K562 (cell line): Measurements from ENCODE around the gene PLA1A. TPM values are rescaled to one million over a fixed set of nuclear protein-coding genes. Genes with fewer than 3 reads are reported as not detected.
A peak's percentile ranks its signal among the peaks of the same experiment; 100 is the strongest.

Source experiments
- ARNT ChIP-seq, 2 experiments: fragments of 450-650 bp; IDR thresholded peaks; 2 replicates each; pipeline ENCODE4 v1.6.1; 2016; ENCODE audit warnings: mild to moderate bottlenecking in 1 of 2
- ATF7 ChIP-seq: fragments of 450-650 bp; IDR thresholded peaks from 2 replicates; pipeline ENCODE4 v1.7.1; 2014; ENCODE audit warnings: mild to moderate bottlenecking, moderate library complexity
- GABPB2 ChIP-seq: fragments of 250-450 bp; sonication (Bioruptor Pico); conservative IDR thresholded peaks from 2 replicates; pipeline ENCODE4 v1.5.1; 2021; ENCODE audit warnings: mild to moderate bottlenecking
- HBP1 ChIP-seq: fragments of 450-650 bp; formaldehyde crosslinking; IDR thresholded peaks from 2 replicates; pipeline ENCODE4 v1.4.0; 2022; ENCODE audit warnings: missing genetic modification characterization
- HDAC3 ChIP-seq: fragments of 450-650 bp; IDR thresholded peaks from 2 replicates; pipeline ENCODE4 v1.6.1; 2018; ENCODE audit warnings: borderline replicate concordance, mild to moderate bottlenecking, moderate library complexity; ENCODE audit not compliant: partially characterized antibody
- HNRNPH1 ChIP-seq: fragments of 200-400 bp; formaldehyde crosslinking; optimal IDR thresholded peaks from 2 replicates; pipeline ENCODE3; 2017; ENCODE audit warnings: low read depth, mild to moderate bottlenecking, low read length, moderate library complexity
- MLLT1 ChIP-seq, 2 experiments: fragments of 450-650 bp; IDR thresholded peaks; 2 replicates each; pipeline ENCODE4 v1.6.1; 2016
- NCOA2 ChIP-seq, 2 experiments: fragments of 450-650 bp; IDR thresholded peaks; 2 replicates each; pipeline ENCODE4 v1.6.1; 2018; ENCODE audit warnings: mild to moderate bottlenecking in 2 of 2, moderate library complexity in 1 of 2; ENCODE audit not compliant: partially characterized antibody in 2 of 2
- NUFIP1 ChIP-seq: fragments of 450-650 bp; IDR thresholded peaks from 2 replicates; pipeline ENCODE4 v1.6.1; 2018; ENCODE audit not compliant: partially characterized antibody
- PHF20 ChIP-seq: fragments of 450-650 bp; IDR thresholded peaks from 2 replicates; pipeline ENCODE4 v1.6.1; 2018; ENCODE audit not compliant: partially characterized antibody
- POLR2AphosphoS5 ChIP-seq: IDR thresholded peaks from 2 replicates; pipeline ENCODE4 v1.6.1; 2011; ENCODE audit warnings: mild to moderate bottlenecking, low read depth, low read length, moderate library complexity; ENCODE audit not compliant: control insufficient read depth, insufficient read depth
- RBM22 ChIP-seq: fragments of 200-400 bp; formaldehyde crosslinking; IDR thresholded peaks from 2 replicates; pipeline ENCODE4 v1.6.1; 2018; ENCODE audit warnings: low read length, low read depth; ENCODE audit not compliant: poor library complexity, severe bottlenecking
- RHOXF2B ChIP-seq: fragments of 250-450 bp; sonication (Bioruptor Pico); conservative IDR thresholded peaks from 2 replicates; pipeline ENCODE4 v1.5.1; 2021
- SETDB1 ChIP-seq: IDR thresholded peaks from one replicate; pipeline ENCODE4 v1.6.1; 2012; ENCODE audit warnings: low read length, control low read depth, inconsistent platforms
- SIX5 ChIP-seq, 2 experiments: IDR thresholded peaks; 2 replicates each; pipeline ENCODE4 v1.6.1; 2011; ENCODE audit warnings: low read length in 2 of 2, borderline replicate concordance in 1 of 2, low read depth in 1 of 2, mild to moderate bottlenecking in 1 of 2, moderate library complexity in 1 of 2; ENCODE audit not compliant: insufficient read depth in 1 of 2
- STAG1 ChIP-seq: sonication (generic); formaldehyde crosslinking; IDR thresholded peaks from 2 replicates; pipeline ENCODE4 v1.5.0; 2020; ENCODE audit warnings: missing genetic modification reagents, borderline replicate concordance
- TFE3 ChIP-seq: fragments of 450-650 bp; formaldehyde crosslinking; IDR thresholded peaks from 2 replicates; pipeline ENCODE4 v1.4.0; 2020; ENCODE audit warnings: mild to moderate bottlenecking, mixed read lengths
- U2AF2 ChIP-seq: fragments of 200-400 bp; formaldehyde crosslinking; optimal IDR thresholded peaks from 2 replicates; pipeline ENCODE3; 2017; ENCODE audit warnings: low read depth, mild to moderate bottlenecking, low read length
- ZBTB43 ChIP-seq: sonication (generic); formaldehyde crosslinking; IDR thresholded peaks from 2 replicates; pipeline ENCODE4 v1.8.0; 2023; ENCODE audit warnings: mild to moderate bottlenecking, missing genetic modification reagents
- ZNF174 ChIP-seq: fragments of 250-450 bp; sonication (Bioruptor Pico); IDR thresholded peaks from 2 replicates; pipeline ENCODE4 v1.4.0; 2020; ENCODE audit warnings: mild to moderate bottlenecking
- ZNF23 ChIP-seq: fragments of 250-450 bp; sonication (Bioruptor Pico); IDR thresholded peaks from 2 replicates; pipeline ENCODE4 v1.4.0; 2020; ENCODE audit warnings: mild to moderate bottlenecking
- ZNF282 ChIP-seq: sonication (generic); formaldehyde crosslinking; IDR thresholded peaks from 2 replicates; pipeline ENCODE4 v1.8.1; 2023; ENCODE audit warnings: missing genetic modification reagents
- ZNF696 ChIP-seq: fragments of 250-450 bp; sonication (Bioruptor Pico); conservative IDR thresholded peaks from 2 replicates; pipeline ENCODE4 v1.4.0; 2020; ENCODE audit warnings: mild to moderate bottlenecking, moderate library complexity
- ZSCAN32 ChIP-seq: fragments of 450-650 bp; formaldehyde crosslinking; IDR thresholded peaks from 2 replicates; pipeline ENCODE4 v1.4.0; 2020; ENCODE audit warnings: mild to moderate bottlenecking, moderate library complexity
- polyA plus RNA-seq, 8 experiments: library from polyadenylated mRNA; depleted of rRNA in 4 of 8; stranded (reverse) in 5 of 8; unstranded in 3 of 8; fragments of >200 nt; fragmentation: Nextera tagmentation in 2 of 8; fragmentation: Illumina TruSeq in 1 of 8; extraction: Ambion mirVana in 2 of 8; extraction: Trizol in 1 of 8; gene quantifications; 2 replicates each; pipeline versions ENCODE4 v1.2.1 to v1.2.3, GENCODE V29; 2011 to 2014; ENCODE audit warnings: inconsistent platforms in 1 of 8, missing spikeins in 1 of 8
- total RNA-seq, 7 experiments: library from RNA; depleted of rRNA in 6 of 7; stranded (reverse); fragments of >200 nt in 6 of 7; fragmentation: Illumina TruSeq in 2 of 7; extraction: Trizol in 2 of 7; gene quantifications; 2 replicates each; pipeline versions ENCODE4 v1.2.1 to v1.2.3, GENCODE V29; 2011 to 2021; ENCODE audit warnings: low replicate concordance in 1 of 7

PLA1A gene
- total and polyA plus RNA-seq, 9 of the 15 experiments (the other 6 are each of a cell fraction or from before 2014, with no cell fraction given): not detected

DNA sequence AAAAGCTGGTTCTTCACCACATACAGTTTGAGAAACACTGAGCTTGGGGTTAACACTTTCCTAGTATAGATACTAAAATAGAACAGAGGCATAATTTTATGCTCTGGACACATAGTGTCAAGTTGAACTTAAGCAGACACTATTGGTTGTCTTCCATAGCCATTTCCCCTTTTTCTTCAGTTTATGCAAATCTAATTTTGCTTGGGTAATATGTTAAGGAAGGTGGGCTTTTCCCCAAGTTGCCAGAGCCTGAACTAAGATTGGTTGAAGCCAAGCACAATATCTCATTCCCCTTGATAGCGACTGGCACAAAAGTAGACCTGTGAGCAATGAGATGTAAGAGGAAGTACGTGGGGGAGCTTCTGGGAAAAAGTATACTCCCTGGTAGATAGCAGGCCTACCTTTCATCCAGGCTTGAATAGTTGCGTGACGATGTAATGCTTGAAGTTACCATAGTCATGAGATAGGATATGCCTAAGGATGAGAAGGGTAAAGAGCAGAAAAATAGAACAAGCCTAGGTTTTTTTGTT, 67.2 kb downstream of the PLA1A start (continued):
- TF ChIP-seq TFE3 (CRISPR knock-in tag): no peak
- TF ChIP-seq NCOA2 (IDR thresholded peaks at IDR 0.05; ENCODE audit: partially characterized antibody in 2 of 2): no peak
- TF ChIP-seq RHOXF2B (CRISPR knock-in tag): no peak
- TF ChIP-seq ZNF23 (CRISPR knock-in tag): no peak
- TF ChIP-seq STAG1 (CRISPR knock-in tag): no peak
- TF ChIP-seq POLR2AphosphoS5: no peak
- no peak for TF ChIP-seq HNRNPH1
- TF ChIP-seq U2AF2: no peak
- no peak for TF ChIP-seq ZSCAN32 (CRISPR knock-in tag)
- no peak for TF ChIP-seq ZNF696 (CRISPR knock-in tag)
- no peak for TF ChIP-seq SIX5 (IDR thresholded peaks at IDR 0.05; ENCODE audit: borderline replicate concordance in 1 of 2, insufficient read depth in 1 of 2, low read depth in 1 of 2, low read length in 2 of 2)
- no peak for TF ChIP-seq SETDB1
- TF ChIP-seq RBM22: no peak
- no peak for TF ChIP-seq PHF20
- TF ChIP-seq NUFIP1: no peak
- no peak for TF ChIP-seq ZNF282 (CRISPR knock-in tag)
- TF ChIP-seq GABPB2 (CRISPR knock-in tag): no peak
- TF ChIP-seq ATF7: no peak
- peak in 1 of 2 experiments; percentile 94; a peak in 2 of 4 replicates for TF ChIP-seq MLLT1 (IDR thresholded peaks at IDR 0.05)
- no peak for TF ChIP-seq ZBTB43 (CRISPR knock-in tag)
- TF ChIP-seq HBP1 (CRISPR knock-in tag): no peak
- TF ChIP-seq HDAC3: no peak
- no peak for TF ChIP-seq ZNF174
- no peak for TF ChIP-seq ARNT (IDR thresholded peaks at IDR 0.05)
